CD4-positive, alpha-beta T cell treated with Interleukin-6 for 4 hours (primary cell): ENCODE data around the gene TRIML1.

Source experiments
- DNase-seq: peaks from one replicate; pipeline ENCODE4 v3.0.0-alpha.2; 2020; ENCODE audit warnings: mixed read lengths

Gene TRIML1

GRCh38 chr4:188139141-188139540, at the start of gene TRIML1:
TSS of gene TRIML1 (plus strand) at chr4:188139441. CDS start at chr4:188139559, 118 bp downstream.
- DNase-seq: no peak

GRCh38 chr4:188092824-188093223, 46.4 kb upstream of the TRIML1 start:
- no peak for DNase-seq

GRCh38 chr4:188106454-188106853, 32.8 kb upstream of the TRIML1 start:
- peak; percentile 4 for DNase-seq

DNA sequence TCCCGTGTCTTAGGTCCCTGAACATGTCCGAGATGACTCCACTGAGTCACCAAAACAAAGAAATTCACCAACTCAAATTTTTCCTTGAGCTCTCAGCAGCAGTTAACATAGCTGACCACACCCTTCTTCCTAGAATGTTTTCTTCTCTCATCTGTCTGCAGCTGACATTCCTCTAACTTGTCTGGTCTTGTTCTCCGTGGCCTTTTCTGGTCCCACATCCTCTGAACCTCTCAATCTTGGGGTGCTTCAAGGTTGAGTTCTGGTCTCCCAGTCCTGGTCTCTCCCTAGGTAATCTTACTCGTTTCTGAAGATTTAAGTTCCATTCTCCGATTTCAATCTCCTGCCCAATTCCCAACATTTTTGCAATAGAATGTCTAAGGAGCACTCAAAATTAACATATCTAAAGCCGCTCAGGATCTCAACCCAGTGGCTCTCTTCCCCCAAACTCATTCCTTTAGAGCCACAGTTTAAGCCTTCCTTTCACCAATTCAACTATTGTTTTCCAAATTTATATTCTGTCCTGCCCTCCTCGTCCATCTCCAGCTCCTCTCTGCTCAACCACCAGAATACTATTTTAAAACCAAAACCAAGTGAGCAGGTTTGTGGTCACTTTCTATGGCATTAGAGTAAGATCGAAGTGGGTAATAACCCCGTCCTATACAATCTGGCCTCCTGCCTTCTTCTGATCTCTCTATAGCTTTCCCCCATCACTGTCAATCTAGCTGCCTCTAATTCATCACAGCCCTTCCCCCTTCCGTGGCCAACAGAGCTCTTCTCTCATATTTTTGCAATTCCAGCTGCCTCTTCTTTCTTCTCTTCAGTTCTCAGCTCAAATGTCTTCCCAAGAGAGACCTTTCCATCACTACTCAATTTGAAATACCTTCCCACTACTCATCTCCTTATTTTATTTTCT, 31.1 kb upstream of the TRIML1 start:
- no peak for DNase-seq

- DNase-seq: no peak
These were observed 30.0 kb upstream of the TRIML1 start, which contains the start of gene TRIML2 for GRCh38 chr4:188109157-188109755. TSS of gene TRIML2 (minus strand) at chr4:188109603. CDS start at chr4:188105368, 4,235 bp downstream.

DNA sequence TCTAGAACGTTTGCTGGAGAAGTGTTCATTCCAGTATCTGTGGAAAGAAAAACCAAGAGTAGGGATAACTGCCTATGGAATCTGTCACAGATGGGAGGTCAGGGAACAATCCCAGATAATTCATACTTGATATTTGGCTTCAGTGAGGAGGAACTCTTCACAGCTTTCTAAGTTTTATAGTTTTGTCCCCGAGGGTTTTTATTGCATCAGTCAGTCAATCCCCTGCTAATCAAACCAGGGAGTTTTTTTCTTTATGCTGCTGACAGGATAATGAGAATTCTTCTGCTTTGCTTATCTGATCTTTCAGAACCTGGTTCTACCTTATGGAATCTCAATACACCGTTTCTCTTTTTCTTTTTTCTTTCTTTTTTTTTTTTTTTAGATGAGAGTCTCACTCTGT, 29.2 kb upstream of the TRIML1 start:
- DNase-seq: no peak

GRCh38 chr4:188110741-188111471, 28.3 kb upstream of the TRIML1 start:
- no peak for DNase-seq

GRCh38 chr4:188111955-188112354, 27.3 kb upstream of the TRIML1 start:
- DNase-seq: no peak

DNA sequence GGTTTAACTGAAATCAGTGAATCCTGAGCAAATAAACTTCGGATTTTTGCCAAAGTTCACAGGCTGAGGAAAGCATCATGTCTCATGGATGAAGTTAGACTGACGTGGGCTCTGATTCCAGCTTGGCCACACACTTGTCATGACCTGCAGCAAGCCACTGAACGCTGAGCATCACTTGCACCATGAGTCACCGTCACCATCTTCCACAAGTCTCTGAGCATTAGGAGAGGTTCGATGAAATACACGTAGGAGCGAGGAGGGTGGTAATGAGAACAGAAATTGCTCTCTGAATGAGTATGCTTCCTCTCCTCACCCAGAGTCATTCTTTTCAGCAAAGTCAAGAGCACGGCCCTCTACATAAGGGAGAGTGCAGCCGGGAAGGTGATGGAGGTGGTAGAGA, 26.1 kb upstream of the TRIML1 start:
- DNase-seq: no peak

GRCh38 chr4:188117631-188118324, 21.5 kb upstream of the TRIML1 start:
- no peak for DNase-seq

GRCh38 chr4:188121530-188121929, 17.7 kb upstream of the TRIML1 start:
- no peak for DNase-seq

DNA sequence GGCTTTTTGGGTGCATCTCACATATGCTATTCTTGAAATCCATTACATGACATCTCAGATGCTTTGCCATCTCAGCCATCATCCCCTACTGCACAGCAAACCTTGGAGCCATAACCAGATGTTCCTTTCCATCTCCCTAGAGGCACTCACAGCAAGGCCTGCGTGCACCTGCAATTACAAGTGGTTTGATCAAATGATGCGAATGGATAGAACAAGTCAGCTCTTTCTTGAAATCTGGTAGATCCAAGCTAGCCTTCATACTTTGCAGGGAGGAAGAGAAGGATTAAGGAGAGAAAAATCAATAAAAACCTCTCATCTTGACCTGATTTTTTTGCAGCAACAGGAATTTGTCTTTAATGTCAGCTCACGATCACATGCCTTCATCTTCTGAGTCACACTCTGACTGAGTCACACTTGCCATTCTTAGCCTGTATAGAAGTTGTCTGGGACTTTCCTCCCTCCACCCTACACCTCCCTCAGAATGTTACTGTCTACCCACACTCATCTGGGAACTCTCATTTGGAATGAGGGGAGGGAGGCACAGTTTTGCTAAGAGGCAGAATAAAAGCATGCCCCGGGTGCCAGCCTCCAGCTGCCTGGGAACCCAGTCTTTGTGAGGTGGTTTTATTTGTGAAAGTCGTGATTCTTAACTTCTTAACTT, 11.9 kb upstream of the TRIML1 start:
- DNase-seq: no peak

DNA sequence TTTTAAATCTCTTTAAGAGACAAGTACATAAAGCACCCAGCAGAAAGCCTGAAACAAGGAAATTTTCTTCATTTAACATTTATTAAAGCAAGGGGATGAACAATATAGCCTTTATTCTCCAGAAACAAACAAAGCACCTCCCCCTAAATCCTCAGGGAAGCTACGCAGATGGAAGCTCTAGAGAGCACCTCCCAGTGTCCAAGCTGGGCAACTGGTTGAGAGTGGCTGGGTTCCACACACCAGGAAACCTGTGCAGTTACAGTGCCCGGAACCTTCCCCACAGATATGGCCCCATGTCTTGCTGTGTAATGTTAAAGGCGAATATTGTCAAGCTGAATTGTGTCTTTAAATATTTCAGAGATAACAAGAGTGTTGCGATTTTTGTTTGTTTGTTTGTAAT, 8.9 kb upstream of the TRIML1 start:
- no peak for DNase-seq

DNA sequence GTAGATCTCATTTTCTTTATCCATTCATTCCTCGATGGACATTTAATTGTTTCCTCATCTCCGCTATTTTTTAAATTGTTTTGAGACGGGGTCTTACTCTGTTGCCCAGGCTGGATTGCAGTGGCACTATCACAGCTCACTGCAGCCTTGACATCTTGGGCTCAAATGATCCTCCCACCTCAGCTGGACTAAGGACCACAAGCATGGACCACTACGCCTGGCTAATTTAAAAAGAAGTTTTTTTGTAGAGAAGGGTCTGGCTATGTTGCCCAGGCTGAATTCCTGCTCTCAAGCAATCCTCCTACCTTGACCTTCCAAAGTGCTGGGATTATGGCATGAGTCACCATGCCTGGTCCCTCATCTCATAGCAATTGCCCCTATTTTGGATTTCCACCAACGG, 7.0 kb upstream of the TRIML1 start:
- no peak for DNase-seq

DNA sequence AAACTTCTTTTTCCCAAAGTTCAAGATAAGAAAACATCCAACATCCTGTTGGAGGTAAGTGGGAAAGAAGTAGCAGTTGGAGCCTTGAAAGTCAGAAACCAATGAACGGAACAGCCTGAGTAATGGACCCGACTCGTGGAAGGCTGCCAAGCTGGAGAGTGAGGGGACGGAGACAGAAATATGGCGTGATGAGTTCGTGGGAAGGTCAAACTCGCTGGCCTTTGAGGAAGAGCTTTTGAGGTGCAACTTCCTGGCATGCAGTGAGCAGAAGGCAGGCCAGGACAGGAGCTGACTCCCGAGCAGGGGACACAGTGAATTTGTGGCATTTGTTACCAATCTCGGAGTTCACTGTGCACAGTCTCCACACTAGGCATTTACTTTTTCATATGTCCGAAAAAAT, 1.0 kb upstream of the TRIML1 start:
- no peak for DNase-seq

DNA sequence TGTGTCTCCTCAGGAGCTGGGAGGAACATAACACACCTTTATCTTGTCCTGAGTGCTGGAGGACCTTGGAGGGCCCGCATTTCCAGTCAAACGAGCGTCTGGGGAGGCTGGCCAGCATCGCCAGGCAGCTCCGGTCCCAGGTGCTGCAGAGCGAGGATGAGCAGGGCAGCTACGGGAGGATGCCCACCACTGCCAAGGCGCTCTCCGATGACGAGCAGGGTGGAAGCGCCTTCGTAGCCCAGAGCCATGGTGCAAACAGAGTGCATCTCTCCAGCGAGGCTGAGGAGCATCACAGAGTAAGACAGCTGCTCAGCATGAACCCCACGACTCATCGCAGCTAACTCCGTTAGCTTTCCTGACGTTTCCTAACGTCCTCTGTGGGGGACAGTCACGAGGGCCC, 430 bp downstream of the TRIML1 start:
- DNase-seq: no peak

DNA sequence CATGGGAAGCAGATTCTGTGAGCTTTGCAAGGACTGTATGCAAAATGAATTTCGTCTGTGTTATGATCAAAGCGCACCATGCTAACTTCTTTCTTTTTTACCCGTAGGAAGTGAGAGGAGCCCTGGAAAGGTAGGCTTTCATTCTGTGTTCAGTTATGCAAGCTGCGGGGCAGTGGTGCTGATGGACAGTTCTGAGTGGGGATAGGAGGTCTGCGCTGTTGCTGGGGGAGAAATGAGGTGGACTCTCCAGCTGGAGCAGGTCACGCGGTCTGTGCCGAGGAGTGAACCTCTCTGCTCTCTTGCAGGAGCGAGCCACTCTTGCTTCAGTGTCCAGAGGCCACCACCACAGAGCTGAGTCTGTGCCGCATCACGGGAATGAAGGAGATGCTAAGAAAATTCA, 4.5 kb downstream of the TRIML1 start:
- DNase-seq: no peak

- DNase-seq: no peak
These were observed 6.4 kb downstream of the TRIML1 start for GRCh38 chr4:188145601-188146000.

DNA sequence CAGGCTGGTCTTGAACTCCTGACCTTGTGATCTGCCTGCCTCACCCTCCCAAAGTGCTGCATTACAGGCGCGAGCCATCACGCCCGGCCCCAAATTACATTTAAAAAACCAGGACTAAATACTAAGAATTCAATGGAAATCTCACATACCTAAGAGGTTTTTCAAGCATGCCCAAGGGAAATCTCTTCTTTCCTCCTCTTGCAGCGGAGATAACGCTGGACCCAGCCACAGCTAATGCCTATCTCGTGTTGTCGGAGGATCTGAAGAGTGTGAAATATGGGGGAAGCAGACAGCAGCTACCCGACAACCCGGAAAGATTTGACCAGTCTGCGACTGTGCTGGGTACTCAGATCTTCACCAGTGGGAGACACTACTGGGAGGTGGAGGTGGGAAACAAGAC, 7.4 kb downstream of the TRIML1 start:
- no peak for DNase-seq

GRCh38 chr4:188147176-188147575, 7.9 kb downstream of the TRIML1 start:
- DNase-seq: no peak

GRCh38 chr4:188147776-188148175, 8.5 kb downstream of the TRIML1 start:
- no peak for DNase-seq

DNA sequence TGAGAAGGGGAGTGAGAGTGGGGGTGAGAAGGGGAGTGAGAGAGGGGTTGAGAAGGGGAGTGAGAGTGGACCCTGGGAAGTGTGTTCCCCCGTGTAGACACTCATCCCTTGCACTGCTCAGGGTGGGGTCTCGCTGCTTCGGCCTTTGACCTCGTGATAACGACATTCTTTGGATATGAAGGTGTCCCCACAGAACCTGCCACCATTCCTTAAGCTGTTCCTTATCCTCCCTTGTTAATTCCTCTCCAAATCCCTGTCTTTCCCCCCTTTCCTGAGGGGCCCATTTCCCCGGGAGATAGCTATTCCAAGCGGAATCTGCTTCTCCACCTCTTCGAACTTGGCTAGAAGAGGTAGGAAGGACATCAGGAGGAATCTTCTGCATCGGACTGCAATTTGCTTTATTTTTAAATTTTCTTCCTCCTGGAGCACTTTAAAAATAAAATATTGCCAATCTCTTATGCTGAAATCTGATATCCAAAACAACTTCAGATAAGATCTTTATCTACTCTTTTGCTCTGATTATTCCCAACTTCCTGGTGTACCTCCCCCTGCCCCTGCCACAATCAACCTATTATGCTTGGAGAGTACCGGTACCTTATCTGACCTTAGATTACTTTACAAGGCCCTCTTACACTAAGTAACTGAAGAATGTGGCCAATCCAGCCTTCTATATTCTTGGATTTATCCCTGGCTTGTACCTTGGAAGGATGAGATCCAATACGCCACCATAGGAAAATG, 15.6 kb downstream of the TRIML1 start:
- DNase-seq: no peak
